Endothelial cell of coronary artery (primary cell): Measurements from ENCODE around the gene SLC25A21. TPM values are rescaled to one million over a fixed set of nuclear protein-coding genes. Genes with fewer than 3 reads are reported as not detected.

Experiments
- total RNA-seq: library from RNA; depleted of rRNA; stranded (reverse); fragments of >200 nt; gene quantifications from 2 replicates; pipeline ENCODE4 v1.2.3, GENCODE V29; 2014

SLC25A21 gene
- total RNA-seq = 0.09 and 1.5 TPM in 2 replicates

DNA sequence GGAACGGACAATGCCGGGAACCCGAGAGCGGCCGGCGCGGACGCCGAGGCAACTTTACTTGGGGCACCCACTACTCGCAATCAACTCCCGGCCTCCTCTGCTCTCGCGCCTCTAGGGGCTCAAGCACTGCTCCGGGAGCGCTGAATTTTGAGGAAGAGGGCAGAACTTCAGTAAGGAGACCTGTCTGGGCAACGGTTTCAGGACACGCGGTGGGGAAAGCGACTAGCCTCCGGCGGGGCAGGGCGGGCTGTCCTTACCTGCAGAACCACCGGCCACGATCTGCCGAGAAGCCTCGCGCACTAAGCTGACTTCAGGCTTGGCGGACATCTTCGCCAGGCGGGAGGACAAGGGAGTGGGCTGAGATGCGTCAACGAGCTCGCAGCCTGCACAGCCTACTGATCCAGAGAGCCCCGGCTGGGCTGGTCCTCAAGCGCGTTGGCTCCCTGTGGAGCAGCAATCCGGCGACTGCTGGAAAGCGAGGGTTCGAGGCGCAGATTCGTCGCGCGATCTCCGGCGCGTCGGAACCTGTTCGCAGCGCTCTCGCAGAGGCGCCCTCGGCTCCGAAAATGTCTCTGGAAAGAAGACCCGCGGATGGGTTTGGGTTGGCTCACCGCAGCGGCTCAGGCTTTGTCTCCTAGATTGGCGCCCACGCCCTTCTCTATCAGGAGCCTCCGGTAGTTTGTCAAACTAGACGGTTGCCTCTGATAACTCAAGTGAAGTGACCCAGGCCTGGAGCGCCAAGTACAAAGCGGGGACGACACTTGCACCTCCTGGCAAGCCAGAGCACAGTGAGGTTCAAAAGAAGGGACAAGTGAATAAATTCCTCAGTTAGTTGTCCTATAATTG is at the start of gene SLC25A21:
SLC25A21 (minus strand) TSS at position 583 of the 846 bp plus-strand sequence.

DNA sequence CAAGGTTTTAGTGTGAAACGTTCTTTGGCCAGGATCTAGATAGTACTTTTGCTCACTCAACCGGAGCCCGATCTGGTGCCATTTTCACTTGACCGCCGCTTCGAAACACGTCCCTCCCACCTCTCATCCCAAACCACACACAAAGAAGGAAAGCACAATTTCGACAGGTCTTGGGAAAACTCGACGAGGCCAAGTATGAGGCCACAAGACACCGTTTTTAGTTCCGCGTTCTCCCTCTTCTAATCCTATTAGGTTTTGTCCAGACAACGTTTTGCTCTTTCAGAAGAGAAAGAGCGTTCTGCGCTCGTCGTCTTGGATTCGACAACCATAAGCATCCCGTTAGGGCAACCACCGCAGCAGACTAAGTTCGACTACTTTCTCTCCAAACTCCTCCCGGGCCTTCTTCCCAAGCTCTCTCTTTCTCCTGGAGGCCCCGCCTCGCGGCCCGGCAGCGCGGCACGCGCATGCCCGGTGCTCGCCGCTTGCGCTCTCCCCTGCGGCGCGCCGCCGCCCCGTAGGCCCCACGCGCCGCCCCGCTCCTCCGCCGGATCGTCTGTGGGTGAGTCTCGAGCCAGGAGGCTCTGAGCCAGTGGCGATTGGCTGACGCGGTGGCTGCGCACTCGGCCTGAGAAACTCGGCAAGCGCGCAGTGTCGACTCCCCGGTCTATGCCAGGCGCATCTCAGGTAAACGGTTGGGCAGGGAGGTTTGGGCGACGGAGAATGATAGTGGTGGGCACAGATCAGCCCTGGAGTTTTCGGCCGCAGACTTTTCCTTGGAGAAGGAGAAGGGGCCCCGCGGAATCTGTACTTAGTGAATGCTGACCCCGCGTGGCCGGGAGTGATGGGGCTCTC is 25.2 kb upstream of the SLC25A21 start, which contains the start of gene MIPOL1:
MIPOL1 (plus strand) TSS at position 517 of the 852 bp plus-strand sequence. CDS start 49,952 bp downstream, outside the sequence.

DNA sequence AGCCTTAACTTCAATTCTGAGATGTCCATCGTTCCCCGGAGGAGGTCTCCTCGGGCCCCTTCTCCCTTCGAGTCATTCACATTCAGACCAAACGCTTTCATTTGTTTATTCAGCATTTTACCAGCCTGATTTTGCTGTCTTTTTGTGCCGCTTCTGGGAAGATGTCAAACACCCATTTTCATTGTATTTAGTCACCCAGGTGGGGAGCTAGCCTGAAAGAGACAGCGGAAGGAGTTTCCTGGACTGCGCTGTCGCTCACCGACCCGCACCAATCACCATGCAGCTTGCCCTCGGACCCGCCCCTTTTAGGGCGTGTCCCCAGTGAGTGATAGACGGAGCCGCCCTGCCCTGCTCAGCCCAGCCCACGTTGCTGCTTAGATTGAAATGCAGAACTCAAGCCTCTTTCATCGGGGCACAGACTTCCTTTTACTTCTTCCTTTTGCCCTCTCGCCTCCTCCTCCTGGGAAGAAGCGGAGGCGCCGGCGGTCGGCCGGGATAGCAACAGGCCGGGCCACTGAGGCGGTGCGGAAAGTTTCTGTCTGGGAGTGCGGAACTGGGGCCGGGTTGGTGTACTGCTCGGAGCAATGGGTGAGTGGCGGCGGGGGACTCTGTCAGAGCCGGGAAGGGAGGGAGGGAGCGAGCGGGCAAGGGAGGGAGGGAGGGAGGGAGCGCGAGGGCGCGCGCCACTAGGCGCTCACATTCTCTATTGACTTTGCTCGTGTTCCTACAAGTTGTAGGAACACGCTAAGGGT is 510.7 kb downstream of the SLC25A21 start, which contains the start of gene PAX9:
PAX9 (plus strand) TSS at position 355 of the 752 bp plus-strand sequence; CDS start at position 585, 230 bp downstream.

Other genes with a start within 250 kb of the SLC25A21 start
- gene MIPOL1, start 25.3 kb upstream of the SLC25A21 start, total RNA-seq = 17.5 and 18.2 TPM in 2 replicates